ENCODE results near the gene KLK14. TPM values are rescaled to one million over a fixed set of nuclear protein-coding genes. Genes with fewer than 3 reads are reported as not detected.

Gene KLK14
- total RNA-seq, 2 donors from 2014 or later: 0.52 TPM; not detected in 1

DNA sequence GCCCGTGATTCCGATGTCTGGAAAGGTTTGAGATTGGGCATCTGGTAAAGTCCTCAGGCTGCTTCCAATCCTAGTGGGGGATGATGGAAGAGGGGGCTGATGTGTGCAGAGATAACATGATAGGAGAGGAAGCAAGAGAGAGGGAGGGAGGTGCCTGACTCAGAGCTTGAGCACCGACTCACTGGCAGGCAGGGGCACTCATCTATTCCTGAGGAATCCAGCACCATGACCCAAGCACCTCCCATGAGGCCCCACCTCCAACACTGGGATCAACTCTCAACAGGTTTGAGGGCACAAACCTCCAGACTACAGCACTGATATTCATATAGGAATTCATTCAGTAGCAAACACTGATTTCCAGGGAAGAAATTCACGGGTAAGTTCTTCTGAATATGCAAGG is 36.4 kb upstream of the KLK14 start:
- TF ChIP-seq, protein P1, sequence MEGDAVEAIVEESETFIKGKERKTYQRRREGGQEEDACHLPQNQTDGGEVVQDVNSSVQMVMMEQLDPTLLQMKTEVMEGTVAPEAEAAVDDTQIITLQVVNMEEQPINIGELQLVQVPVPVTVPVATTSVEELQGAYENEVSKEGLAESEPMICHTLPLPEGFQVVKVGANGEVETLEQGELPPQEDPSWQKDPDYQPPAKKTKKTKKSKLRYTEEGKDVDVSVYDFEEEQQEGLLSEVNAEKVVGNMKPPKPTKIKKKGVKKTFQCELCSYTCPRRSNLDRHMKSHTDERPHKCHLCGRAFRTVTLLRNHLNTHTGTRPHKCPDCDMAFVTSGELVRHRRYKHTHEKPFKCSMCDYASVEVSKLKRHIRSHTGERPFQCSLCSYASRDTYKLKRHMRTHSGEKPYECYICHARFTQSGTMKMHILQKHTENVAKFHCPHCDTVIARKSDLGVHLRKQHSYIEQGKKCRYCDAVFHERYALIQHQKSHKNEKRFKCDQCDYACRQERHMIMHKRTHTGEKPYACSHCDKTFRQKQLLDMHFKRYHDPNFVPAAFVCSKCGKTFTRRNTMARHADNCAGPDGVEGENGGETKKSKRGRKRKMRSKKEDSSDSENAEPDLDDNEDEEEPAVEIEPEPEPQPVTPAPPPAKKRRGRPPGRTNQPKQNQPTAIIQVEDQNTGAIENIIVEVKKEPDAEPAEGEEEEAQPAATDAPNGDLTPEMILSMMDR (IDR thresholded peaks at IDR 0.05): no peak
- no peaks in the 10 kb centered on the region for H3K4me1 ChIP-seq
- H3K4me3 ChIP-seq: no peak overlapping the region
- H3K9me3 ChIP-seq: no peaks in the 10 kb centered on the region
- H3K27me3 ChIP-seq: no peaks in the 10 kb centered on the region
- H3K9ac ChIP-seq (ENCODE audit: low read depth in 2 of 2, low read length in 2 of 2): no peak overlapping the region
- intact Hi-C loops (cut with DNase I): no loop called here
- H3K36me3 ChIP-seq: no peaks in the 10 kb centered on the region
- H3K27ac ChIP-seq: no peak overlapping the region
- DNase-seq: no peak

DNA sequence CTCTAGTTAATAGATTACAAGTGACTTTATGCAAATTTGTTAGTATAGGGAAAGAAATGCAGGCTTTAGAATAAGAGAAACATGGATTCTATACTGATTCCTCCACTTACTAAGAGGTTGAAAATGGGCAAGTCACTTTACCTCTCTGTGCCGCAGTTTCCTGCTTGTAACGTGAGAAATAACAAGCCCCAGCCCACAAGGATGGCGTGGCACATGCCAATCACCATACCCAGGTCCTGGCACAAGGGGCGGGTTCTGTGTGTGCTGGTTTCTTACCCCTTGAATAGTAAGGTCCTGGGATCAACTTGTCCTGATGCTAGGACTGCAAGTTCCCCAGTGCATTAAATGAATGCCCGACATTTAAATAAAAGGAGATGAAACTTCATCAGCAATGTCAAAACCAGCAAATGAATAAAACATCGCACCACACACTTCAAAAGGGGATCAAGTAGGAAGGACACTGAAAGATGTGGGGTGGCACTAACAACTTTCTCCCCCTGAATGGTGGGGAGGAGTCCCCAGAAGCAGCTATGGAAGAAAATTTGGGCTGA is 34.1 kb upstream of the KLK14 start:
- intact Hi-C loops (cut with DNase I): no loop called here
- H3K9me3 ChIP-seq: no peaks in the 10 kb centered on the region
- no peaks in the 10 kb centered on the region for H3K27me3 ChIP-seq
- no peak for DNase-seq
- no peak overlapping the region for H3K27ac ChIP-seq
- no peak overlapping the region for H3K4me3 ChIP-seq
- H3K9ac ChIP-seq (ENCODE audit: low read depth in 2 of 2, low read length in 2 of 2): no peak overlapping the region
- no peaks in the 10 kb centered on the region for H3K4me1 ChIP-seq
- H3K36me3 ChIP-seq: no peaks in the 10 kb centered on the region
- TF ChIP-seq, protein P1 (IDR thresholded peaks at IDR 0.05): no peak

DNA sequence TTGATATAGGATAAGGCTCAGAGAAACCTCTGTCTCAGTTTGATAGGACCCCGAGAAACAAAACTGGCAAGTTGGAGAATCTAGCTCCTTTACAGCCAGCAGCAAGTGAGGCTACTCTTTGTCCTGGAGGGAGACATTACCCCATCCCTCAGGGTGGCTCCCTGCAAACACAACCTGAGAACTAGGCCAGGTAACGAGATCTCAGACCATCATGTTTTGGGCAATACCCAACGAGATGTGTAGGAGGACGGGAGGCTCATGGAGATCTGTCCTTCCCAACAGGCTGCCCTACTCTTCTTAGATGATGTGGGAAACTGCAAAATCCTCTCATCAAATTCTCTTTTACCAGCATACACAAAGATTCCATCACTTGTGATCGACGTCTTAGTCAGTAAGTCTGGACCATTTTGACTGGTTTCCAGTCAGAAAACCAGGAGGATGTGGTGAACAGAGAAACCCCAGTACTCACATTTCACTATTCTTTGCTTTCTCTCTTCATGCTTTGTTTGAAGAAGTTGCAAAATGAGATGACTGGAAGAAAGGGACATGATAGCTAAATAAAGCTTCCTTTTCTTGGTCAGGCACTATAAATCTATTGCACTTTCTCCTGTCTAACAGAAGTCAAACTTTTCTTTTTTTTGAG is 31.5 kb upstream of the KLK14 start:
- no peaks in the 10 kb centered on the region for H3K36me3 ChIP-seq
- no peak for DNase-seq
- intact Hi-C loops (cut with DNase I): no loop called here
- no peaks in the 10 kb centered on the region for H3K27me3 ChIP-seq
- TF ChIP-seq, protein P1 (IDR thresholded peaks at IDR 0.05): no peak
- no peaks in the 10 kb centered on the region for H3K9me3 ChIP-seq
- no peaks in the 10 kb centered on the region for H3K4me1 ChIP-seq
- H3K9ac ChIP-seq (ENCODE audit: low read depth in 2 of 2, low read length in 2 of 2): no peak overlapping the region
- no peak overlapping the region for H3K27ac ChIP-seq
- no peak overlapping the region for H3K4me3 ChIP-seq

DNA sequence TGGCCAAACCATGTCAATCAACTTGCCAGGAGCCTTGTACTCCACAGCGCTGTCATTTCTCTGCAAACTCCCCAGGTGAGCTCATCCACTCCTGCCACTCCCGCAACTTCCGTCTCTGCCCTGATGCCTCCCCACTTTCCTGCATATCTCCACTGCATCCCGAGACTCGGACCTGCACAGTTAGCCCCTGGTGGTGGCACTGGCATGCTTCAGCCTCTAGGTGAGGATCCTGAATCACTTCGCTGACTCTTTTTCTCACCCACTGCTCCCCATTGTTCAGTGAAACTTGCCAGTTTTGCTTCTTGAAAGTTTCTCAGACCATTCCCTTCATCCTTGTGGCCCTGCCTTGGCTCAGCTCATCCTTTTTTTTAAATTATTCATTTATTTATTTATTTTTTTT is 28.9 kb upstream of the KLK14 start:
- TF ChIP-seq, protein P1 (IDR thresholded peaks at IDR 0.05): no peak
- no peak overlapping the region for H3K9ac ChIP-seq (ENCODE audit: low read depth in 2 of 2, low read length in 2 of 2)
- H3K27ac ChIP-seq: no peak overlapping the region
- no peaks in the 10 kb centered on the region for H3K9me3 ChIP-seq
- intact Hi-C loops (cut with DNase I): no loop called here
- H3K4me1 ChIP-seq: peaks cover 6% of the 10 kb centered on the region
- no peak for DNase-seq
- no peak overlapping the region for H3K4me3 ChIP-seq
- H3K36me3 ChIP-seq: no peaks in the 10 kb centered on the region
- no peaks in the 10 kb centered on the region for H3K27me3 ChIP-seq

DNA sequence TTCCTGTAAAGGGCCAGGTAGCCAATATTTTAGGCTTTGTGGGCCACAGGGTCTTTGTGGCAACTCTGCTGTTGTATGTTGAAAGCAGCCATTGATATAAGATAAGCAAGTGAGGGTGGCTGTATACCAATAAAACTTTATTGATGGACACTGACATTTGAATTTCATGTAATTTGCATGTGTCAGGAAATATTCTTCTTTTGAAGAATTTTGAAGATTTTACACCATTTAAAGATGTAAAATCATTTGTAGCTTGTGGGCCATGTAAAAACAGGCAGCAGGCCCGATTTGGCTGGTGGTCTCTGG is 27.9 kb upstream of the KLK14 start:
- TF ChIP-seq, protein P1 (IDR thresholded peaks at IDR 0.05): no peak
- Histone ChIP-seq H3K9me3 (no peaks in the 10 kb centered on the region), H3K4me3 (no peak overlapping the region), H3K27me3 (no peaks in the 10 kb centered on the region), H3K9ac (ENCODE audit: low read depth in 2 of 2, low read length in 2 of 2) (no peak overlapping the region), H3K27ac (no peak overlapping the region), H3K4me1 (peaks cover 6% of the 10 kb centered on the region), H3K36me3 (no peaks in the 10 kb centered on the region)
- DNase-seq: no peak
- intact Hi-C loops (cut with DNase I): no loop called here

All from colonic mucosa (tissue), 4 donors.